ENCODE measurements around the gene CARNS1. TPM values are rescaled to one million over a fixed set of nuclear protein-coding genes. Genes with fewer than 3 reads are reported as not detected.

CARNS1 gene
- total RNA-seq, 1 experiment from 2014 or later = 1.1 TPM

- H4K5ac ChIP-seq (ENCODE audit: insufficient read length, low read depth, low read length) = no peak overlapping the region
- H3T11ph ChIP-seq (ENCODE audit: low read length) = no peak overlapping the region
- no peaks in the 10 kb centered on the region for H4K20me1 ChIP-seq (ENCODE audit: control insufficient read depth, insufficient read depth, insufficient read length)
- no peak overlapping the region for H3K23ac ChIP-seq (ENCODE audit: insufficient read length, low read depth, low read length)
- DNase-seq = peak; percentile 63
- H2BK12ac ChIP-seq (ENCODE audit: insufficient read length, low read depth, low read length) = no peak overlapping the region
- no peaks in the 10 kb centered on the region for H3K79me2 ChIP-seq (ENCODE audit: insufficient read depth, low read length)
- no peak overlapping the region for H3K56ac ChIP-seq (ENCODE audit: insufficient read length, low read depth, low read length)
- Mint-ChIP-seq H3K4me1 (peaks cover 4 to 15% of the 10 kb centered on the region in 2 experiments), H3K9me3 (no peaks in the 10 kb centered on the region), H3K4me3 (peak overlapping the region in 1 of 2 experiments; percentile 44; a peak in 2 of 5 replicates), H3K27ac (peak overlapping the region in 1 of 3 experiments; percentile 55; a peak in 2 of 7 replicates), H3K27me3 (ENCODE audit: low read depth) (no peaks in the 10 kb centered on the region; the same call in 1 of the 2 replicates), H3K36me3 (ENCODE audit: insufficient read depth in 1 of 3, low read depth in 3 of 3) (peaks cover 10 to 37% (median 35%) of the 10 kb centered on the region in 3 experiments; a peak in 6 of 7 replicates)
- H3K4ac ChIP-seq (ENCODE audit: low read depth, low read length) = no peak overlapping the region
- no peak overlapping the region for H2BK15ac ChIP-seq (ENCODE audit: low read depth, low read length)
- H4K91ac ChIP-seq (ENCODE audit: insufficient read length, low read depth, low read length) = no peak overlapping the region
- no peak overlapping the region for H3K18ac ChIP-seq (ENCODE audit: insufficient read length, low read depth, low read length)
- H3K23me2 ChIP-seq (ENCODE audit: insufficient read length, low read depth, low read length, poor library complexity, severe bottlenecking) = peaks cover 4% of the 10 kb centered on the region
- no peak overlapping the region for H4K8ac ChIP-seq (replicated peaks; ENCODE audit: insufficient read length, low read depth, low read length)
- no peak overlapping the region for H2AFZ ChIP-seq (ENCODE audit: low read length)
- H2AK5ac ChIP-seq (ENCODE audit: insufficient read length, low read length) = no peak overlapping the region
- H3K79me1 ChIP-seq (ENCODE audit: insufficient read depth, low read depth, low read length, poor library complexity, severe bottlenecking) = no peaks in the 10 kb centered on the region
- H3K9me3 ChIP-seq (ENCODE audit: control insufficient read depth, low read depth, low read length) = no peaks in the 10 kb centered on the region
- no peak overlapping the region for H2BK20ac ChIP-seq (ENCODE audit: low read depth, low read length, poor library complexity, severe bottlenecking)
- H3K4me2 ChIP-seq (ENCODE audit: insufficient read depth, insufficient read length, low read length) = no peak overlapping the region
- no peak overlapping the region for H2BK5ac ChIP-seq (ENCODE audit: insufficient read length, low read length)
- no peaks in the 10 kb centered on the region for H3K27me3 ChIP-seq (ENCODE audit: insufficient read depth, low read length)
- no peak overlapping the region for H3K27ac ChIP-seq (ENCODE audit: insufficient read length, low read depth, low read length)
- H3K4me1 ChIP-seq (ENCODE audit: insufficient read depth, low read length) = no peaks in the 10 kb centered on the region; the same call in 1 of the 2 replicates
- TF ChIP-seq, protein P1, sequence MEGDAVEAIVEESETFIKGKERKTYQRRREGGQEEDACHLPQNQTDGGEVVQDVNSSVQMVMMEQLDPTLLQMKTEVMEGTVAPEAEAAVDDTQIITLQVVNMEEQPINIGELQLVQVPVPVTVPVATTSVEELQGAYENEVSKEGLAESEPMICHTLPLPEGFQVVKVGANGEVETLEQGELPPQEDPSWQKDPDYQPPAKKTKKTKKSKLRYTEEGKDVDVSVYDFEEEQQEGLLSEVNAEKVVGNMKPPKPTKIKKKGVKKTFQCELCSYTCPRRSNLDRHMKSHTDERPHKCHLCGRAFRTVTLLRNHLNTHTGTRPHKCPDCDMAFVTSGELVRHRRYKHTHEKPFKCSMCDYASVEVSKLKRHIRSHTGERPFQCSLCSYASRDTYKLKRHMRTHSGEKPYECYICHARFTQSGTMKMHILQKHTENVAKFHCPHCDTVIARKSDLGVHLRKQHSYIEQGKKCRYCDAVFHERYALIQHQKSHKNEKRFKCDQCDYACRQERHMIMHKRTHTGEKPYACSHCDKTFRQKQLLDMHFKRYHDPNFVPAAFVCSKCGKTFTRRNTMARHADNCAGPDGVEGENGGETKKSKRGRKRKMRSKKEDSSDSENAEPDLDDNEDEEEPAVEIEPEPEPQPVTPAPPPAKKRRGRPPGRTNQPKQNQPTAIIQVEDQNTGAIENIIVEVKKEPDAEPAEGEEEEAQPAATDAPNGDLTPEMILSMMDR (conservative IDR thresholded peaks at IDR 0.05) = peak; percentile 46; the same call in 2 of the 3 replicates
- no peak overlapping the region for H2BK120ac ChIP-seq (ENCODE audit: low read depth, low read length, poor library complexity, severe bottlenecking)
- H3K14ac ChIP-seq (ENCODE audit: insufficient read depth, low read length) = no peak overlapping the region
- H3K9ac ChIP-seq (ENCODE audit: extremely low read depth, insufficient read length, low read length) = no peak overlapping the region
- no CpG with 5 or more reads among the region's 31 CpGs for WGBS (ENCODE audit: extremely low coverage, insufficient read length, low lambda C conversion rate)
Observed at GRCh38 chr11:67439321-67440228, 24.1 kb downstream of the CARNS1 start.
